K562 (cell line): ENCODE data around the gene VIM. TPM values are rescaled to one million over a fixed set of nuclear protein-coding genes. Genes with fewer than 3 reads are reported as not detected.

Experiments
- ATAC-seq: fragments of 200-7000 bp; cut with Tn5 transposase; 3 replicates; pipeline ENCODE4 v1.9.1; 2020; ENCODE audit warnings: moderate library complexity
- BruUV-seq: library from RNA; stranded (reverse); fragments of 400-500 nt; replicated peaks from 2 replicates; lab custom pipeline; 2021; lab: Mats Ljungman, UMichigan
- CTCF ChIA-PET: fragments of 300-600 bp; formaldehyde crosslinking; extraction: SDS; loops from one replicate; lab custom pipeline; 2021; ENCODE audit warnings: low intra/inter-chr PET ratio; lab: Yijun Ruan, JAX
- POLR2A ChIA-PET: fragments of 300-600, 350-650 bp; sonication (Branson Sonifier 250); formaldehyde crosslinking; extraction: SDS; loops from one replicate; lab custom pipeline; 2021; ENCODE audit warnings: antibody characterized with exemption, inconsistent platforms; lab: Yijun Ruan, JAX
- DNase-seq, 4 experiments: peaks; one replicate each; pipeline versions ENCODE4 v3.0.0 to v3.0.0-alpha.2; 2011 to 2018; ENCODE audit warnings: low spot score in 3 of 4, mixed read lengths in 3 of 4; ENCODE audit errors: extremely low read depth in 1 of 4
- FAIRE-seq: peaks from 2 replicates; lab custom pipeline; 2011; peaks lifted over from hg19 to GRCh38; lab: Jason Lieb, UNC
- H2AFZ ChIP-seq: 2 replicates; pipeline ENCODE4 v1.6.0; 2011; ENCODE audit warnings: low read depth, low read length, control low read depth, inconsistent platforms
- H3K27ac ChIP-seq: fragments of 200-600 bp; 3 replicates; pipeline ENCODE4 v1.8.0; 2011; ENCODE audit warnings: low read depth, mild to moderate bottlenecking, control low read depth, inconsistent platforms, low read length, moderate library complexity, mixed read lengths; ENCODE audit errors: extremely low read depth
- H3K27me3 ChIP-seq, 2 experiments: fragments of 300-600 bp in 1 of 2; 2 replicates in 1 of 2; 3 replicates in 1 of 2; pipeline versions ENCODE4 v1.6.0 to v1.8.0; 2011; ENCODE audit warnings: inconsistent platforms in 2 of 2, low read length in 2 of 2, mild to moderate bottlenecking in 1 of 2, mixed read lengths in 1 of 2, moderate library complexity in 1 of 2; ENCODE audit not compliant: control insufficient read depth in 2 of 2, insufficient read depth in 2 of 2
- H3K36me3 ChIP-seq: fragments of 300-600 bp; 3 replicates; pipeline ENCODE4 v1.8.0; 2011; ENCODE audit warnings: mild to moderate bottlenecking, low read length, inconsistent platforms; ENCODE audit not compliant: control insufficient read depth, insufficient read depth
- H3K4me1 ChIP-seq, 2 experiments: fragments of 200-600 bp in 1 of 2; replicated peaks in 1 of 2; 2 replicates in 1 of 2; 3 replicates in 1 of 2; pipeline versions ENCODE4 v1.5.1 to v1.8.0; 2011; ENCODE audit warnings: inconsistent platforms in 2 of 2, low read length in 2 of 2, mild to moderate bottlenecking in 1 of 2, mixed read lengths in 1 of 2, moderate library complexity in 1 of 2; ENCODE audit not compliant: control insufficient read depth in 2 of 2, insufficient read depth in 2 of 2
- H3K4me2 ChIP-seq: 2 replicates; pipeline ENCODE4 v1.6.1; 2011; ENCODE audit warnings: low read length, control low read depth, inconsistent platforms, mixed read lengths; ENCODE audit not compliant: insufficient read depth
- H3K4me3 ChIP-seq: fragments of 200-600 bp; sonication (generic), shearing (Covaris generic); 2 replicates; pipeline ENCODE4 v1.5.1; 2016; ENCODE audit warnings: control low read depth, inconsistent platforms
- H3K79me2 ChIP-seq: fragments of 200-600 bp; 3 replicates; pipeline ENCODE4 v1.8.0; 2011; ENCODE audit warnings: low read length, inconsistent platforms; ENCODE audit not compliant: control insufficient read depth, insufficient read depth
- H3K9ac ChIP-seq, 2 experiments: 2 replicates each; pipeline versions ENCODE4 v1.6.0 to v1.6.1; 2011; ENCODE audit warnings: low read depth in 2 of 2, low read length in 2 of 2, control low read depth in 1 of 2, inconsistent platforms in 1 of 2, mild to moderate bottlenecking in 1 of 2, mixed read lengths in 1 of 2; ENCODE audit not compliant: insufficient read depth in 1 of 2
- H3K9me1 ChIP-seq: one replicate; pipeline ENCODE4 v1.6.0; 2011; ENCODE audit warnings: inconsistent platforms, mild to moderate bottlenecking, low read length, moderate library complexity; ENCODE audit not compliant: control insufficient read depth, insufficient read depth
- H3K9me3 ChIP-seq: replicated peaks from 2 replicates; pipeline ENCODE4 v1.5.1; 2011; ENCODE audit warnings: low read depth, low read length, inconsistent platforms; ENCODE audit not compliant: control insufficient read depth, insufficient read depth
- H4K20me1 ChIP-seq: replicated peaks from 2 replicates; pipeline ENCODE4 v1.6.1; 2011; ENCODE audit warnings: low read length, inconsistent platforms, mixed read lengths; ENCODE audit not compliant: control insufficient read depth, insufficient read depth
- CEBPB ChIP-seq: fragments of 450-650 bp; IDR thresholded peaks from 2 replicates; pipeline ENCODE4 v1.6.1; 2016; ENCODE audit warnings: missing genetic modification characterization, missing compliant biosample characterization
- CEBPG ChIP-seq, 3 experiments: fragments of 200-800 bp in 1 of 3; sonication (Bioruptor generic) in 1 of 3; sonication (generic) in 1 of 3; formaldehyde crosslinking in 1 of 3; IDR thresholded peaks in 2 of 3; conservative IDR thresholded peaks in 1 of 3; 2 replicates each; pipeline versions ENCODE4 v1.6.1 to v1.8.0; 2016 to 2022; ENCODE audit warnings: missing compliant biosample characterization in 2 of 3, missing genetic modification characterization in 2 of 3, mild to moderate bottlenecking in 1 of 3, missing genetic modification reagents in 1 of 3
- COPS2 ChIP-seq: fragments of 450-650 bp; conservative IDR thresholded peaks from 2 replicates; pipeline ENCODE4 v1.6.1; 2016; ENCODE audit warnings: mild to moderate bottlenecking, moderate library complexity
- ZNF165 ChIP-seq: fragments of 250-450 bp; sonication (Bioruptor Pico); IDR thresholded peaks from 2 replicates; pipeline ENCODE4 v1.4.0; 2020; ENCODE audit warnings: borderline replicate concordance
- WGBS: fragments of 100-300 bp; shearing (Covaris generic); methylation state at CpG from one replicate; pipeline ENCODE4 v1.1.6; 2016; ENCODE audit warnings: low coverage, mixed read lengths; ENCODE audit not compliant: insufficient coverage; ENCODE audit errors: missing lambda C conversion rate; 5-methylcytosine and 5-hydroxymethylcytosine counted together
- in situ Hi-C: fragments of 300-500 bp; cut with MboI; formaldehyde crosslinking; loops from 4 replicates; pipeline ENCODE4 v1.15.0; 2018; ENCODE audit warnings: inconsistent platforms, mixed read lengths
- intact Hi-C: fragments of 100-400 bp; cut with micrococcal nuclease; formaldehyde crosslinking; loops from 2 replicates; pipeline ENCODE4 v1.14.2; 2022
- polyA plus RNA-seq, 8 experiments: library from polyadenylated mRNA; depleted of rRNA in 4 of 8; stranded (reverse) in 5 of 8; unstranded in 3 of 8; fragments of >200 nt; fragmentation: Nextera tagmentation in 2 of 8; fragmentation: Illumina TruSeq in 1 of 8; extraction: Ambion mirVana in 2 of 8; extraction: Trizol in 1 of 8; gene quantifications; 2 replicates each; pipeline versions ENCODE4 v1.2.1 to v1.2.3, GENCODE V29; 2011 to 2014; ENCODE audit warnings: inconsistent platforms in 1 of 8, missing spikeins in 1 of 8
- total RNA-seq, 7 experiments: library from RNA; depleted of rRNA in 6 of 7; stranded (reverse); fragments of >200 nt in 6 of 7; fragmentation: Illumina TruSeq in 2 of 7; extraction: Trizol in 2 of 7; gene quantifications; 2 replicates each; pipeline versions ENCODE4 v1.2.1 to v1.2.3, GENCODE V29; 2011 to 2021; ENCODE audit warnings: low replicate concordance in 1 of 7
- TF ChIP-seq, protein P1 (sequence below): sonication (generic); formaldehyde crosslinking; IDR thresholded peaks from 2 replicates; pipeline ENCODE4 v1.8.1; 2023; ENCODE audit warnings: mild to moderate bottlenecking, missing genetic modification reagents

The VIM gene
- total and polyA plus RNA-seq, 9 of the 15 experiments (the other 6 are each of a cell fraction or from before 2014, with no cell fraction given): 86.0 to 621 (median 383) TPM

DNA sequence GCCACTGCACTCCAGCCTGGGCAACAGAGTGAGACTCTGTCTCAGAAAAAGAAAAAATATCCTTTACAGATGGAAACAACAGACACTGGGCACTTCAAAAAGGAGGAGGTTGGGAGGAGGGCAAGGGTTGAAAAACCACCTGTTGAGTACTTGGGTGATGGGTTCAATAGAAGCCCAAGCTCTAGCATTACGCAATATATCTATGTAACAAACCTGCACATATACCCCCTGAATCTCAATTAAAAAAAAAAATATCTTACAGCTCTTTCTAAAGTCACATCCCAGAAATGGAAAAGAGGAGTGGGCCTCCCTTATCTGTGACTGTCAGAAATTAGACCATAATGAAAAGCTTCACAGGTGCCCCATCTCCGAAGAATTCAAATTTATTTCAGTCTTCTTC is 12.1 kb downstream of the VIM start:
- no peaks in the 10 kb centered on the region for H3K79me2 ChIP-seq
- H2AFZ ChIP-seq: no peak overlapping the region
- in situ Hi-C loops (no loop called here), intact Hi-C loops (no loop called here)
- no peak for DNase-seq
- H3K9ac ChIP-seq: no peak overlapping the region
- CTCF ChIA-PET: no interaction called here
- no peak overlapping the region for H3K4me2 ChIP-seq
- no peaks in the 10 kb centered on the region for H3K9me1 ChIP-seq
- H3K4me3 ChIP-seq: no peak overlapping the region
- H3K4me1 ChIP-seq: peaks cover 0 to 16% of the 10 kb centered on the region in 2 experiments; a peak in 3 of 5 replicates
- no peak for ATAC-seq
- FAIRE-seq: no peak
- H3K9me3 ChIP-seq: no peaks in the 10 kb centered on the region
- no peak overlapping the region for H3K27ac ChIP-seq
- H3K36me3 ChIP-seq: peaks cover 24% of the 10 kb centered on the region; the same call in 2 of the 3 replicates
- TF ChIP-seq CEBPG (CRISPR knock-in tag; IDR thresholded peaks at IDR 0.05) (no peak), CEBPG (tag; conservative IDR thresholded peaks at IDR 0.05 in 1 of 2, IDR thresholded peaks at IDR 0.05 in 1 of 2) (peak; percentile 60 to 91), COPS2 (no peak), CEBPB (tag) (peak; percentile 88)
- POLR2A ChIA-PET: interaction anchor here (0.7 kb wide), 1 partner anchor 342 kb away, joined by 4 read pairs; no protein-coding TSS in a partner anchor
- H3K27me3 ChIP-seq: no peaks in the 10 kb centered on the region
- no TSS peak for BruUV-seq
- H4K20me1 ChIP-seq: no peaks in the 10 kb centered on the region
- WGBS: 97% methylated on average over 2 of the region's 2 CpGs

DNA sequence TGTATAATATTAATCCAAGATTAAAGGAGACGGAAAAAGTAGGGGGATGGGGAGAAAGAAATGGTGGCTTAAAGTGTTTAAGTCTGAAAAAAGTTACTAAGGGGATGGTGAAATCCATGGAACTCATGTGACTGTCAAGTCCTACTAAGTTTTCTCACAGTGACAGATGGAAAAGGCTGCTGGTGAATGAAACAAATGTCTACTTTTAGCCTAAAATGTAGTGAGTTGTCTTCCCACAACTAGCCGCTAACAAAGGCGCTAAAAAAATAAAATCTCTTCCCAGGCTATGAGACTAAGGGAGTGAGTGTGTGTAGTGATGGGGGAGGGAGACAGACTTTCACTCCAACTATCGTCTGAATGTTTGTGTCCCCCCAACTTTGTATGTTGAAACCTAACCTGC is 12.6 kb downstream of the VIM start:
- DNase-seq (no peak), ATAC-seq (no peak), FAIRE-seq (no peak)
- intact Hi-C loops (no loop called here), in situ Hi-C loops (no loop called here)
- no peaks in the 10 kb centered on the region for H3K27me3 ChIP-seq
- H3K9me3 ChIP-seq: no peaks in the 10 kb centered on the region
- 0 out of 2 replicates have a peak overlapping the region, but pooled peaks have one; percentile 4 for H2AFZ ChIP-seq
- H3K27ac ChIP-seq: no peak overlapping the region
- H3K79me2 ChIP-seq: no peaks in the 10 kb centered on the region
- ChIA-PET CTCF (no interaction called here), POLR2A (interaction anchor here (0.7 kb wide), 1 partner anchor 342 kb away, joined by 4 read pairs; no protein-coding TSS in a partner anchor)
- no peak overlapping the region for H3K9ac ChIP-seq
- no peak overlapping the region for H3K4me2 ChIP-seq
- H4K20me1 ChIP-seq: no peaks in the 10 kb centered on the region
- WGBS: 84% methylated on average over 4 of the region's 4 CpGs
- no TSS peak for BruUV-seq
- H3K9me1 ChIP-seq: no peaks in the 10 kb centered on the region
- H3K36me3 ChIP-seq: peaks cover 19% of the 10 kb centered on the region; the same call in 2 of the 3 replicates
- H3K4me1 ChIP-seq: peaks cover 0 to 15% of the 10 kb centered on the region in 2 experiments; a peak in 3 of 5 replicates
- H3K4me3 ChIP-seq: no peak overlapping the region
- no peak for TF ChIP-seq ZNF165 (CRISPR knock-in tag)
- TF ChIP-seq, protein P1, sequence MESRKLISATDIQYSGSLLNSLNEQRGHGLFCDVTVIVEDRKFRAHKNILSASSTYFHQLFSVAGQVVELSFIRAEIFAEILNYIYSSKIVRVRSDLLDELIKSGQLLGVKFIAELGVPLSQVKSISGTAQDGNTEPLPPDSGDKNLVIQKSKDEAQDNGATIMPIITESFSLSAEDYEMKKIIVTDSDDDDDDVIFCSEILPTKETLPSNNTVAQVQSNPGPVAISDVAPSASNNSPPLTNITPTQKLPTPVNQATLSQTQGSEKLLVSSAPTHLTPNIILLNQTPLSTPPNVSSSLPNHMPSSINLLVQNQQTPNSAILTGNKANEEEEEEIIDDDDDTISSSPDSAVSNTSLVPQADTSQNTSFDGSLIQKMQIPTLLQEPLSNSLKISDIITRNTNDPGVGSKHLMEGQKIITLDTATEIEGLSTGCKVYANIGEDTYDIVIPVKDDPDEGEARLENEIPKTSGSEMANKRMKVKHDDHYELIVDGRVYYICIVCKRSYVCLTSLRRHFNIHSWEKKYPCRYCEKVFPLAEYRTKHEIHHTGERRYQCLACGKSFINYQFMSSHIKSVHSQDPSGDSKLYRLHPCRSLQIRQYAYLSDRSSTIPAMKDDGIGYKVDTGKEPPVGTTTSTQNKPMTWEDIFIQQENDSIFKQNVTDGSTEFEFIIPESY (CRISPR knock-in tag): peak; percentile 93
